ENCODE data around the gene ZBTB4. TPM values are rescaled to one million over a fixed set of nuclear protein-coding genes. Genes with fewer than 3 reads are reported as not detected.

The ZBTB4 gene
- total and polyA plus RNA-seq, 9 of the 15 experiments (the other 6 are each of a cell fraction or from before 2014, with no cell fraction given): 0.92 to 6.9 (median 3.3) TPM

DNA sequence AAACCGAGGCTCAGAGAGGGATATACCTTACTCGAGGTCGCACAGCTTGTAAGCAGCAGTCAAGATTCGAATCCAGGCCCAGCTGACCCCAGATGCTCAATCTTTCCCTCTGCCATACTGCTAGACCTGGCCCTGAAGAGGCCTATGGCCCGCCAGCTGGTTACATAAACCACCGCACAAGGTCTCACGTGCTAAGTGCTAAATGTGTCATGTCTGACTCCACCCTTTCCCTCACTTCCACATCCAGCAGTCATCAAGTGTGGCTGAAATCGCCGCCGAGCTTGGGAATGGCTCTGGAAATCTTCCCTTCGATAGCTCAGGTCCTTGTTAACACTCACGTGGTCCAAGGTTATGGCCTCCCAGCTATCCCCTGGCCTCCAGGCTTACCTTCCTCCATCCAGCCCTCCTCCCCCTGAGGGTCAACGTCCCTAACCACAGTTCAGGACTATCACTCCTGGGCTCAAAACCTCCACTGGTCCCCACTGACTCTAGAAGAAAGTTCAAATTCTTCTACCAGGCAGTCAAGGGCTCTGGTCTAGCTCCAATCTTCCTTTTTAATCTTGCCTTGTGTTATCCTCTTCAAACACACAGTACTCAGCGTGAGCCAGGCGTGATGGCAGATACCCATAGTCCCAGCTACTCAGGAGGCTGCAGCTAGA lies 3.5 kb downstream of the ZBTB4 start (continued):
- TF ChIP-seq, protein P1, sequence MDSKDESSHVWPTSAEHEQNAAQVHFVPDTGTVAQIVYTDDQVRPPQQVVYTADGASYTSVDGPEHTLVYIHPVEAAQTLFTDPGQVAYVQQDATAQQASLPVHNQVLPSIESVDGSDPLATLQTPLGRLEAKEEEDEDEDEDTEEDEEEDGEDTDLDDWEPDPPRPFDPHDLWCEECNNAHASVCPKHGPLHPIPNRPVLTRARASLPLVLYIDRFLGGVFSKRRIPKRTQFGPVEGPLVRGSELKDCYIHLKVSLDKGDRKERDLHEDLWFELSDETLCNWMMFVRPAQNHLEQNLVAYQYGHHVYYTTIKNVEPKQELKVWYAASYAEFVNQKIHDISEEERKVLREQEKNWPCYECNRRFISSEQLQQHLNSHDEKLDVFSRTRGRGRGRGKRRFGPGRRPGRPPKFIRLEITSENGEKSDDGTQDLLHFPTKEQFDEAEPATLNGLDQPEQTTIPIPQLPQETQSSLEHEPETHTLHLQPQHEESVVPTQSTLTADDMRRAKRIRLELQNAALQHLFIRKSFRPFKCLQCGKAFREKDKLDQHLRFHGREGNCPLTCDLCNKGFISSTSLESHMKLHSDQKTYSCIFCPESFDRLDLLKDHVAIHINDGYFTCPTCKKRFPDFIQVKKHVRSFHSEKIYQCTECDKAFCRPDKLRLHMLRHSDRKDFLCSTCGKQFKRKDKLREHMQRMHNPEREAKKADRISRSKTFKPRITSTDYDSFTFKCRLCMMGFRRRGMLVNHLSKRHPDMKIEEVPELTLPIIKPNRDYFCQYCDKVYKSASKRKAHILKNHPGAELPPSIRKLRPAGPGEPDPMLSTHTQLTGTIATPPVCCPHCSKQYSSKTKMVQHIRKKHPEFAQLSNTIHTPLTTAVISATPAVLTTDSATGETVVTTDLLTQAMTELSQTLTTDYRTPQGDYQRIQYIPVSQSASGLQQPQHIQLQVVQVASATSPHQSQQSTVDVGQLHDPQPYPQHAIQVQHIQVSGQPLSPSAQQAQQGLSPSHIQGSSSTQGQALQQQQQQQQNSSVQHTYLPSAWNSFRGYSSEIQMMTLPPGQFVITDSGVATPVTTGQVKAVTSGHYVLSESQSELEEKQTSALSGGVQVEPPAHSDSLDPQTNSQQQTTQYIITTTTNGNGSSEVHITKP (IDR thresholded peaks at IDR 0.05; ENCODE audit: partially characterized antibody): no peak
- TF ChIP-seq, protein P2, sequence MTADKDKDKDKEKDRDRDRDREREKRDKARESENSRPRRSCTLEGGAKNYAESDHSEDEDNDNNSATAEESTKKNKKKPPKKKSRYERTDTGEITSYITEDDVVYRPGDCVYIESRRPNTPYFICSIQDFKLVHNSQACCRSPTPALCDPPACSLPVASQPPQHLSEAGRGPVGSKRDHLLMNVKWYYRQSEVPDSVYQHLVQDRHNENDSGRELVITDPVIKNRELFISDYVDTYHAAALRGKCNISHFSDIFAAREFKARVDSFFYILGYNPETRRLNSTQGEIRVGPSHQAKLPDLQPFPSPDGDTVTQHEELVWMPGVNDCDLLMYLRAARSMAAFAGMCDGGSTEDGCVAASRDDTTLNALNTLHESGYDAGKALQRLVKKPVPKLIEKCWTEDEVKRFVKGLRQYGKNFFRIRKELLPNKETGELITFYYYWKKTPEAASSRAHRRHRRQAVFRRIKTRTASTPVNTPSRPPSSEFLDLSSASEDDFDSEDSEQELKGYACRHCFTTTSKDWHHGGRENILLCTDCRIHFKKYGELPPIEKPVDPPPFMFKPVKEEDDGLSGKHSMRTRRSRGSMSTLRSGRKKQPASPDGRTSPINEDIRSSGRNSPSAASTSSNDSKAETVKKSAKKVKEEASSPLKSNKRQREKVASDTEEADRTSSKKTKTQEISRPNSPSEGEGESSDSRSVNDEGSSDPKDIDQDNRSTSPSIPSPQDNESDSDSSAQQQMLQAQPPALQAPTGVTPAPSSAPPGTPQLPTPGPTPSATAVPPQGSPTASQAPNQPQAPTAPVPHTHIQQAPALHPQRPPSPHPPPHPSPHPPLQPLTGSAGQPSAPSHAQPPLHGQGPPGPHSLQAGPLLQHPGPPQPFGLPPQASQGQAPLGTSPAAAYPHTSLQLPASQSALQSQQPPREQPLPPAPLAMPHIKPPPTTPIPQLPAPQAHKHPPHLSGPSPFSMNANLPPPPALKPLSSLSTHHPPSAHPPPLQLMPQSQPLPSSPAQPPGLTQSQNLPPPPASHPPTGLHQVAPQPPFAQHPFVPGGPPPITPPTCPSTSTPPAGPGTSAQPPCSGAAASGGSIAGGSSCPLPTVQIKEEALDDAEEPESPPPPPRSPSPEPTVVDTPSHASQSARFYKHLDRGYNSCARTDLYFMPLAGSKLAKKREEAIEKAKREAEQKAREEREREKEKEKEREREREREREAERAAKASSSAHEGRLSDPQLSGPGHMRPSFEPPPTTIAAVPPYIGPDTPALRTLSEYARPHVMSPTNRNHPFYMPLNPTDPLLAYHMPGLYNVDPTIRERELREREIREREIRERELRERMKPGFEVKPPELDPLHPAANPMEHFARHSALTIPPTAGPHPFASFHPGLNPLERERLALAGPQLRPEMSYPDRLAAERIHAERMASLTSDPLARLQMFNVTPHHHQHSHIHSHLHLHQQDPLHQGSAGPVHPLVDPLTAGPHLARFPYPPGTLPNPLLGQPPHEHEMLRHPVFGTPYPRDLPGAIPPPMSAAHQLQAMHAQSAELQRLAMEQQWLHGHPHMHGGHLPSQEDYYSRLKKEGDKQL (CRISPR knock-in tag; IDR thresholded peaks at IDR 0.05; ENCODE audit: borderline replicate concordance): no peak
- TF ChIP-seq ZNF140 (CRISPR knock-in tag; IDR thresholded peaks at IDR 0.05): no peak
- no peak for TF ChIP-seq SUPT5H (IDR thresholded peaks at IDR 0.05)
- no peak for TF ChIP-seq SIN3B (IDR thresholded peaks at IDR 0.05; ENCODE audit: low read depth)
- no peak for TF ChIP-seq CBX5 (IDR thresholded peaks at IDR 0.05; ENCODE audit: borderline replicate concordance, low read depth)
- TF ChIP-seq NELFE (IDR thresholded peaks at IDR 0.05; ENCODE audit: insufficient read depth, insufficient read length): no peak
- TF ChIP-seq, protein P3, sequence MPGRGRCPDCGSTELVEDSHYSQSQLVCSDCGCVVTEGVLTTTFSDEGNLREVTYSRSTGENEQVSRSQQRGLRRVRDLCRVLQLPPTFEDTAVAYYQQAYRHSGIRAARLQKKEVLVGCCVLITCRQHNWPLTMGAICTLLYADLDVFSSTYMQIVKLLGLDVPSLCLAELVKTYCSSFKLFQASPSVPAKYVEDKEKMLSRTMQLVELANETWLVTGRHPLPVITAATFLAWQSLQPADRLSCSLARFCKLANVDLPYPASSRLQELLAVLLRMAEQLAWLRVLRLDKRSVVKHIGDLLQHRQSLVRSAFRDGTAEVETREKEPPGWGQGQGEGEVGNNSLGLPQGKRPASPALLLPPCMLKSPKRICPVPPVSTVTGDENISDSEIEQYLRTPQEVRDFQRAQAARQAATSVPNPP (IDR thresholded peaks at IDR 0.05; ENCODE audit: borderline replicate concordance, insufficient read depth, insufficient read length): no peak
- TF ChIP-seq FOXA1 (IDR thresholded peaks at IDR 0.05; ENCODE audit: borderline replicate concordance): no peak
- TF ChIP-seq BHLHE40 (IDR thresholded peaks at IDR 0.05; ENCODE audit: low read length): peak; percentile 97
- no peak for TF ChIP-seq TFAM (CRISPR knock-in tag; conservative IDR thresholded peaks at IDR 0.05)
- no peak for TF ChIP-seq XRCC5 (IDR thresholded peaks at IDR 0.05; ENCODE audit: low read depth, low read length)
- no peak for TF ChIP-seq KAT8 (IDR thresholded peaks at IDR 0.05; ENCODE audit: low read depth)
- peak; percentile 71 for TF ChIP-seq TAL1 (IDR thresholded peaks at IDR 0.05)
- no peak for TF ChIP-seq ZNF316 (IDR thresholded peaks at IDR 0.05)
- TF ChIP-seq CBX2 (IDR thresholded peaks at IDR 0.05; ENCODE audit: insufficient read depth, low read length, poor library complexity, severe bottlenecking): no peak
